Endothelial cell (in vitro differentiated cells): ENCODE data around the gene HLA-DOB. TPM values are rescaled to one million over a fixed set of nuclear protein-coding genes. Genes with fewer than 3 reads are reported as not detected.

Experiments used
- DNase-seq: peaks from one replicate; pipeline ENCODE4 v3.0.0; 2021; ENCODE audit warnings: low spot score
- H3K27ac Mint-ChIP-seq: one replicate; pipeline ENCODE4 v1.8.0; 2021; ENCODE audit warnings: mixed read lengths, inconsistent platforms; ENCODE audit not compliant: unreplicated experiment
- H3K27me3 Mint-ChIP-seq: one replicate; pipeline ENCODE4 v1.8.0; 2021; ENCODE audit warnings: mild to moderate bottlenecking, moderate library complexity, mixed read lengths, inconsistent platforms; ENCODE audit not compliant: unreplicated experiment
- H3K36me3 Mint-ChIP-seq: one replicate; pipeline ENCODE4 v1.8.0; 2021; ENCODE audit warnings: mild to moderate bottlenecking, low read depth, mixed read lengths, inconsistent platforms; ENCODE audit not compliant: unreplicated experiment
- H3K4me1 Mint-ChIP-seq: one replicate; pipeline ENCODE4 v1.8.0; 2021; ENCODE audit warnings: mild to moderate bottlenecking, mixed read lengths, inconsistent platforms; ENCODE audit not compliant: unreplicated experiment
- H3K4me3 Mint-ChIP-seq: one replicate; pipeline ENCODE4 v1.8.0; 2021; ENCODE audit warnings: mild to moderate bottlenecking, mixed read lengths, inconsistent platforms; ENCODE audit not compliant: unreplicated experiment
- H3K9me3 Mint-ChIP-seq: one replicate; pipeline ENCODE4 v1.8.0; 2021; ENCODE audit warnings: mixed read lengths, inconsistent platforms; ENCODE audit not compliant: unreplicated experiment
- long read RNA-seq: library from polyadenylated mRNA; unstranded; transcript quantifications from one replicate; pipeline ENCODE4 v2.0.0, GENCODE V29; 2020; ENCODE audit not compliant: unreplicated experiment
- total RNA-seq: library from RNA; stranded (reverse); fragmentation: NEBNext Ultra II Directional; extraction: Animal tissue kit (Norgen Biotek cat#: 25700); gene quantifications from one replicate; pipeline ENCODE4 v1.2.1, GENCODE V29; 2021; ENCODE audit not compliant: unreplicated experiment
- TF ChIP-seq, protein P1 (sequence below): fragments of 200-600 bp; sonication (generic); IDR thresholded peaks from one replicate; pipeline ENCODE4 v1.5.0; 2021; ENCODE audit warnings: antibody characterized with exemption; ENCODE audit not compliant: unreplicated experiment

Gene HLA-DOB
- not detected for total RNA-seq
- long read RNA-seq = 0 reads

DNA sequence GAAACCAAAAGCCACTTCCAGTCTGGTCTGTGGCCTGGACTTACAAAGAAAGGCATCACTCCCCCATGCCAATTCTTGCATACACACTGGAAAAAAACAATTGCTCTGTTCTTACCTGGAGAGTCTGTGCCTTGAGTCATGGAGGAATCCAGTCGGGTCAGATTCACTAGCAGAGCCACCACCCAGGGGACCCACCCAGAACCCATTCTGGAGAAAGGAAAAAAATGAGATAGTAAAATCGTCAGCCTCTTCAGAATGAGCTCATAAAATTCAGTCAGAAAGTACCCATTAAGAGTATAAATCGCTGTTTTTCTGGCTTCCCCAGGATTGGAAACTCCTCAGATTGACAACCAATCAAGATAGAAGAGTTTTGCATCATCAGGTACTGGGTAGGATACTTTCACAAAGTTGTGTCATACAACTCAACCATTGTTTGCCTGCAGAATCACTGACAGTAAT, at the start of gene HLA-DOB:
HLA-DOB (minus strand) TSS at position 257 of the 459 bp plus-strand sequence; CDS start at position 206, 51 bp downstream.
- Mint-ChIP-seq H3K4me3 (no peak within 1 kb of the TSS), H3K4me1 (no peaks in the 10 kb centered on the region), H3K27me3 (peaks cover 1% of the 10 kb centered on the region), H3K9me3 (no peaks in the 10 kb centered on the region), H3K36me3 (no peaks in the 10 kb centered on the region), H3K27ac (no peak within 1 kb of the TSS)
- no peak for DNase-seq
- TF ChIP-seq, protein P1, sequence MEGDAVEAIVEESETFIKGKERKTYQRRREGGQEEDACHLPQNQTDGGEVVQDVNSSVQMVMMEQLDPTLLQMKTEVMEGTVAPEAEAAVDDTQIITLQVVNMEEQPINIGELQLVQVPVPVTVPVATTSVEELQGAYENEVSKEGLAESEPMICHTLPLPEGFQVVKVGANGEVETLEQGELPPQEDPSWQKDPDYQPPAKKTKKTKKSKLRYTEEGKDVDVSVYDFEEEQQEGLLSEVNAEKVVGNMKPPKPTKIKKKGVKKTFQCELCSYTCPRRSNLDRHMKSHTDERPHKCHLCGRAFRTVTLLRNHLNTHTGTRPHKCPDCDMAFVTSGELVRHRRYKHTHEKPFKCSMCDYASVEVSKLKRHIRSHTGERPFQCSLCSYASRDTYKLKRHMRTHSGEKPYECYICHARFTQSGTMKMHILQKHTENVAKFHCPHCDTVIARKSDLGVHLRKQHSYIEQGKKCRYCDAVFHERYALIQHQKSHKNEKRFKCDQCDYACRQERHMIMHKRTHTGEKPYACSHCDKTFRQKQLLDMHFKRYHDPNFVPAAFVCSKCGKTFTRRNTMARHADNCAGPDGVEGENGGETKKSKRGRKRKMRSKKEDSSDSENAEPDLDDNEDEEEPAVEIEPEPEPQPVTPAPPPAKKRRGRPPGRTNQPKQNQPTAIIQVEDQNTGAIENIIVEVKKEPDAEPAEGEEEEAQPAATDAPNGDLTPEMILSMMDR = no peak

- no peaks in the 10 kb centered on the region for H3K27me3 Mint-ChIP-seq
- no peak overlapping the region for H3K27ac Mint-ChIP-seq
- no peaks in the 10 kb centered on the region for H3K36me3 Mint-ChIP-seq
- no peaks in the 10 kb centered on the region for H3K9me3 Mint-ChIP-seq
- H3K4me1 Mint-ChIP-seq = no peaks in the 10 kb centered on the region
- TF ChIP-seq, protein P1 = no peak
- H3K4me3 Mint-ChIP-seq = no peak overlapping the region
- DNase-seq = no peak
Measured at GRCh38 chr6:32865724-32866443, 49.1 kb upstream of the HLA-DOB start.

- TF ChIP-seq, protein P1 = no peak
- Mint-ChIP-seq H3K27me3 (no peaks in the 10 kb centered on the region), H3K27ac (no peak overlapping the region)
Measured at GRCh38 chr6:32862725-32863124, 45.9 kb upstream of the HLA-DOB start.

GRCh38 chr6:32860674-32861073, 43.9 kb upstream of the HLA-DOB start:
- Mint-ChIP-seq H3K27ac (no peak overlapping the region), H3K4me1 (peaks cover 3% of the 10 kb centered on the region), H3K9me3 (no peaks in the 10 kb centered on the region), H3K27me3 (no peaks in the 10 kb centered on the region), H3K4me3 (no peak overlapping the region), H3K36me3 (no peaks in the 10 kb centered on the region)
- TF ChIP-seq, protein P1 = no peak
- DNase-seq = no peak

More at GRCh38 chr6:32862725-32863124, 45.9 kb upstream of the HLA-DOB start:
- Mint-ChIP-seq H3K9me3 (no peaks in the 10 kb centered on the region), H3K4me1 (peaks cover 3% of the 10 kb centered on the region), H3K36me3 (no peaks in the 10 kb centered on the region), H3K4me3 (no peak overlapping the region)
- DNase-seq = no peak

- Mint-ChIP-seq H3K4me1 (peaks cover 7% of the 10 kb centered on the region), H3K4me3 (peak overlapping the region; percentile 50), H3K27me3 (peaks cover 9% of the 10 kb centered on the region)
Measured at GRCh38 chr6:32858194-32858593, 41.4 kb upstream of the HLA-DOB start.

More at GRCh38 chr6:32858194-32858593, 41.4 kb upstream of the HLA-DOB start:
- TF ChIP-seq, protein P1 = no peak
- Mint-ChIP-seq H3K27ac (no peak overlapping the region), H3K9me3 (no peaks in the 10 kb centered on the region), H3K36me3 (no peaks in the 10 kb centered on the region)
- no peak for DNase-seq
